ENCODE measurements around the gene ABR.
"Not testable (repeated sequence)": the region's sequence is repeated elsewhere in the genome, so short reads cannot be mapped to it uniquely, and the experiment has no call there.

The ABR gene

DNA sequence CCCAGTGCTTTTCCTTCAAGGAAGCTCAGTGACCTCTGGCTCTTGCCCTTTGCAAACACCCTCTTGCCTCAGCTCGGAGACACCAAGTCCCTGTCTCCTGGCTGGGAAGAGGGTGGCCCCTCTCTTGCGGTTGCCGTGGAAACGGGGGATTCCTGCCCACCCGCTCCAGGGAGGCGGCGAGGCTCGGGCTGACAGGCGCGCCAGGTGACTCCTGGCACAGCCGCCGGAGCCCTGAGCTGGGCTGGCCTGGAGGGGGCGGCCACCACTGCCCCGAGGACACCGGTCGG, 71.4 kb downstream of the ABR start:
- in situ Hi-C loops (cut with MboI; ENCODE audit: low pct_unique_long_range_greater_than_20kb, low sequenced_read_pairs, unreplicated experiment): loop anchor here (25.0 kb wide), 1 partner anchor 229 kb away; no protein-coding TSS in a partner anchor
- no peak for DNase-seq (ENCODE audit: low spot score)
- TF ChIP-seq, protein P1, sequence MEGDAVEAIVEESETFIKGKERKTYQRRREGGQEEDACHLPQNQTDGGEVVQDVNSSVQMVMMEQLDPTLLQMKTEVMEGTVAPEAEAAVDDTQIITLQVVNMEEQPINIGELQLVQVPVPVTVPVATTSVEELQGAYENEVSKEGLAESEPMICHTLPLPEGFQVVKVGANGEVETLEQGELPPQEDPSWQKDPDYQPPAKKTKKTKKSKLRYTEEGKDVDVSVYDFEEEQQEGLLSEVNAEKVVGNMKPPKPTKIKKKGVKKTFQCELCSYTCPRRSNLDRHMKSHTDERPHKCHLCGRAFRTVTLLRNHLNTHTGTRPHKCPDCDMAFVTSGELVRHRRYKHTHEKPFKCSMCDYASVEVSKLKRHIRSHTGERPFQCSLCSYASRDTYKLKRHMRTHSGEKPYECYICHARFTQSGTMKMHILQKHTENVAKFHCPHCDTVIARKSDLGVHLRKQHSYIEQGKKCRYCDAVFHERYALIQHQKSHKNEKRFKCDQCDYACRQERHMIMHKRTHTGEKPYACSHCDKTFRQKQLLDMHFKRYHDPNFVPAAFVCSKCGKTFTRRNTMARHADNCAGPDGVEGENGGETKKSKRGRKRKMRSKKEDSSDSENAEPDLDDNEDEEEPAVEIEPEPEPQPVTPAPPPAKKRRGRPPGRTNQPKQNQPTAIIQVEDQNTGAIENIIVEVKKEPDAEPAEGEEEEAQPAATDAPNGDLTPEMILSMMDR (IDR thresholded peaks at IDR 0.05; ENCODE audit: extremely low read depth, insufficient read depth, missing control alignments): no peak

DNA sequence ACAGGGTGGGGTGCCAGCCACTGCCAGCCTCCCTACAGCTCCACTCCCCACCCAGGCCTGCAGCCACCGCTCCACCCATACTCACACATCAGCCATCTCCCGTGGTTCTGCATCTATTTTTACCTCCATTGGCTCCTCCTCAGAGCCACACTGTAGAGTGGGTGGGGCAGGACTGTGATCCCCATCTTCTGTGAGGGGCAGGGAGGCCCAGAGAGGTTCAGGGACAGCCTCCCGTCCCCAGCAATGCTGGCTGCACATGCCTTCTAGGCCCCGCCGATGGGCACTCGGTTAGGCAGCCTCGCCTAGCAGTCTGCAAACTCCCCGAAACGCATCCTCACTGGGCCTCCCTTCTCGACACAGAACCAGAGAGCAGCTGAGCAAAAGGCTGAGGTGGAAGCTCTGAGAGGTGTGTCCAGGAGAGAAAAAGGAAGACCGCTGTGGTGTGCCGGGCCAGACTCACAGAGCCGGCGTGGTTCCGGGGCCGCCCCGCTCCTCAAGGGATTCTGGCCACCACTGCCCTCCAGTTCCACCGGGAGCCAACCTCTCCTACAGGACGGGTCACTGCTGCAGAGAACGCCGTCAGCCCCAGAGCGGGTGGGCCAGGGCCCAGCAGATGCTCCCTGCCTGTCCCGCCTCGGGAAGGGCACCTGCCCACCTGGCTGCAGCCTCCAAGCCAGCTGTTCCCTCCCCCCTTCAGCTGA, 71.9 kb downstream of the ABR start:
- DNase-seq (ENCODE audit: low spot score): no peak
- in situ Hi-C loops (cut with MboI; ENCODE audit: low pct_unique_long_range_greater_than_20kb, low sequenced_read_pairs, unreplicated experiment): loop anchor here (25.0 kb wide), 1 partner anchor 229 kb away; no protein-coding TSS in a partner anchor
- TF ChIP-seq, protein P1 (IDR thresholded peaks at IDR 0.05; ENCODE audit: extremely low read depth, insufficient read depth, missing control alignments): no peak

DNA sequence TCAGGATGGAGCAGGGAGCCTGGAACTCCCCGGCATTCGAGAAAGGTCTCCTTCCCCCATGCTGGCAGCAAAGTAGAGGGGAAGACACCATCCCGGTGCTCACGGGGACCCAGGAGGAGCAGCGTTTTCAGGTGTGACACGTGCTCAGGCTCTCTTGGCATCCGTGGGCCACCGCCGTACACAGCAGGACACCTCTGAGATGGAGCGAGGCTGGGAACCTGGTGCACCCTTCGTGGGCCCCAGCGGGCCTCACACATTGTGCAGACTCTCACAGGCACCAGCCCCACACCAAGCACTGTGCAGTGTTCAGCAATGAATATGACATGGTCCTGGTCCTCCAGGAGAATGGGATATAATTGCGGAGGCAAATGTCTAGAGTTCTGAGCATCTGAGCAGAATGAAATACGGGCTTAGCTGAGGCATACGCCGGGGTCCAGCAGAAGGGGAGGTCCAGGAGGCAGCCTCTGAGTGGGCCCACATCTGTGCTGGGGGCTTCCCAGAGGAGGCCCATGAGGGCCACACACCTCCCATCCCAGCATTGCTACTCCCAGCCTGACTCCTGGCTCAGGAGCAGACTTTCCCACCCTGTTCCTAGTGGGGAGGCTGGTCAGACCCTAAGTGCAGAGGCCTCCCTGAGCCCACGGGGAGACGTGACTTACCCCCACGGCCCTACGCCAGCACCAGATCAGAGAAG, 72.6 kb downstream of the ABR start:
- DNase-seq (ENCODE audit: low spot score): no peak
- TF ChIP-seq, protein P1 (IDR thresholded peaks at IDR 0.05; ENCODE audit: extremely low read depth, insufficient read depth, missing control alignments): no peak
- in situ Hi-C loops (cut with MboI; ENCODE audit: low pct_unique_long_range_greater_than_20kb, low sequenced_read_pairs, unreplicated experiment): loop anchor here (25.0 kb wide), 1 partner anchor 230 kb away; no protein-coding TSS in a partner anchor

DNA sequence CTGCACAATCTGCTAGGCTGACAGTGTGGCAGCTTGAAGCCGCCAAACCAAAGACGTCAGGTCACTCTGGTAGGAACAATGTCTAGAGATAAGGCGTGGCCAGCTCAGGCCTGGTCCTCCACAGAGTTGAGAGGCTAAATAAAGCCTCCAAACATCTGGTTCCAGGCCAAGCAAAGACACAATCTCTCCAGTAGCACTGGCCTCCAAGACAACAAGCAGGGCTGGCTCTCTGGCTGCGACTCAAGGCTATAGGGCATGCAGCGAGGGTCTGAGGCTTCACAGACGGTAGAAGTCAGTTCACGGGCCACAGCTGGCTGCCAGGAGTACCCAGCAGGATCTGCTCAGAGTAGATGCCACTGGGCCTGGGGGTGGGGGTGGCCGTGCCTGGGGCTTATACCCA, 75.6 kb downstream of the ABR start:
- TF ChIP-seq, protein P1 (IDR thresholded peaks at IDR 0.05; ENCODE audit: extremely low read depth, insufficient read depth, missing control alignments): no peak
- in situ Hi-C loops (cut with MboI; ENCODE audit: low pct_unique_long_range_greater_than_20kb, low sequenced_read_pairs, unreplicated experiment): loop anchor here (25.0 kb wide), 1 partner anchor 233 kb away; no protein-coding TSS in a partner anchor
- DNase-seq (ENCODE audit: low spot score): no peak

DNA sequence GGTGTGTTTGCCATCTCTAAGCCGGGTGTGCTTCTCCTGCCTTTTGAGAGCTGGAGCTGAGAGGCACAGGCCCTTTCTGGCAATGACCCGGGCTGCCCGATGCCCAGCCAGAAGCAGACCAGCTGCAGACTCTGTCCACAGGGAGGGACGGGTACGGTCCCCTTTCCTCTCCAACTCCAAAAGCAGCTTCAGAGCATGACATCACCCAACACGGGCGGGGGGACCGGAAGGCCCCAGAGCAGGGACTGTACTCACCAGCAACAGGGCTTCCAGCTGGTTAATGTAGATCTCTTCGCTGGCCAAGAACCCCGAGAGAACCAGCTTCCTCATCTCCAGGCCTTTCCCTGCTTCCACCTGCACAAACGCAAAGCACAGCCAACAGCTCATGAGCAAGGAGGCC, 79.4 kb downstream of the ABR start:
- in situ Hi-C loops (cut with MboI; ENCODE audit: low pct_unique_long_range_greater_than_20kb, low sequenced_read_pairs, unreplicated experiment): loop anchor here (25.0 kb wide), 1 partner anchor 237 kb away; no protein-coding TSS in a partner anchor
- TF ChIP-seq, protein P1 (IDR thresholded peaks at IDR 0.05; ENCODE audit: extremely low read depth, insufficient read depth, missing control alignments): no peak
- DNase-seq (ENCODE audit: low spot score): no peak

DNA sequence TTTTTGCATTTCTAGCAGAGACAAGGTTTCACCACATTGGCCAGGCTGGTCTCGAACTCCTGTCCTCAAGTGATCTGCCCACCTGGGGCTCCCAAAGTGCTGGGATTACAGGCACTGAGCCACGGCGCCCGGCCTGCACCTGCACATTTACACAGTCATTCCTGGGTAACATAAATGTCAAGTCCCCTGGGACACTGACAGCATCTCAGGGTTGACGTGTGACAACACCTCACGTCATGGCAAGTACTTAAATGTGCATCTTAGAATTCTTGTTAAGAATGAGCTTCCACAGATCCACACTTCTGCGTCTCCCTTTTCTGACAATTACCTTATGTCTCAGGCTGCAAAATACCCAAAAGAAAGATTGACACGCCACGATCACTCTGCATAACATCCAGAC, 80.5 kb downstream of the ABR start:
- DNase-seq (ENCODE audit: low spot score): no peak
- TF ChIP-seq, protein P1 (IDR thresholded peaks at IDR 0.05; ENCODE audit: extremely low read depth, insufficient read depth, missing control alignments): no peak
- in situ Hi-C loops (cut with MboI; ENCODE audit: low pct_unique_long_range_greater_than_20kb, low sequenced_read_pairs, unreplicated experiment): no loop called here

DNA sequence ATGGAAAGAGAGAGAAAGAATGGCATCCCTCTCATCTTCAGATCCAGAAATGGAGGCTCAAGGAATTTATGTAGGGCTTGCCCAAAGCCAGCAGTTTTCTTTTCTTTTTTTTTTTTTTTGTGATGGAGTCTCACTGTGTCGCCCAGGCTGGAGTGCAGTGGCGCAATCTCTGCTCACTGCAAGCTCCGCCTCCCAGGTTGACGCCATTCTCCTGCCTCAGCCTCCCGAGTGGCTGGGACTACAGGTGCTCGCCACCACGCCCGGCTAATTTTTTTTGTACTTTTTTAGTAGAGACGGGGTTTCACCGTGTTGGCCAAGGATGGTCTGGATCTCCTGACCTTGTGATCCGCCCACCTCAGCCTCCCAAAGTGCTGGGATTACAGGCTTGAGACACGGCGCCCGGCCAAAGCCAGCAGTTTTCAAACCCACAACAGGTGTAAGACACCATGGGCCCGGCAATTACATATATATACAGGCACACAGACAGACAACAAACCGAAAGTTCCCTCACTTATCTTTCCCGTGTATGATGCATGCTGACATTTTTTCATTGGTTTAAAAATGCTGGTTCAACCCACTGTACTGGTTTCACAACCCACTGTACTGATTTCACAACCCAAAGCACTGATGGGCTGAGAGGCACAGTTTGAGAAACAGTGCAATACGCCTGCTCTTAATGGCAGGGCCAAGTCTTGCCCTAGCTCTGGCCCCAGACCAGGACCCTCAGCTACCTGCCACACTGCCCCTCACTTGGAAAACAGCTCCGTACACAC, 81.6 kb downstream of the ABR start:
- in situ Hi-C loops (cut with MboI; ENCODE audit: low pct_unique_long_range_greater_than_20kb, low sequenced_read_pairs, unreplicated experiment); DNase-seq (ENCODE audit: low spot score): not testable (repeated sequence)

All from GM13977 (cell line).